GM23338 (cell line): ENCODE data around the gene RAD51D. TPM values are rescaled to one million over a fixed set of nuclear protein-coding genes. Genes with fewer than 3 reads are reported as not detected.

Experiments used
- ATAC-seq: fragments of 200-7000 bp; cut with Tn5 transposase; 3 replicates; pipeline ENCODE4 v1.9.1; 2020
- DNase-seq: peaks from one replicate; pipeline ENCODE4 v3.0.0-alpha.2; 2015; ENCODE audit warnings: low spot score
- H2AFZ ChIP-seq: fragments of 200-600 bp; sonication (generic); 2 replicates; pipeline ENCODE4 v1.8.0; 2016; ENCODE audit warnings: antibody characterized with exemption, mild to moderate bottlenecking, moderate library complexity
- H3F3A ChIP-seq: fragments of 200-600 bp; sonication (generic); replicated peaks from 2 replicates; pipeline ENCODE4 v1.8.0; 2017; ENCODE audit warnings: antibody characterized with exemption, mixed run types, low read depth
- H3K27ac ChIP-seq: fragments of 200-600 bp; sonication (generic); 2 replicates; pipeline ENCODE4 v1.6.1; 2016; ENCODE audit warnings: low read depth
- H3K27me3 ChIP-seq: fragments of 200-600 bp; sonication (generic); 2 replicates; pipeline ENCODE4 v1.8.0; 2016; ENCODE audit warnings: mild to moderate bottlenecking, mixed run types, moderate library complexity; ENCODE audit not compliant: insufficient read depth
- H3K36me3 ChIP-seq: fragments of 200-600 bp; sonication (generic); 2 replicates; pipeline ENCODE4 v1.8.0; 2016; ENCODE audit warnings: mild to moderate bottlenecking; ENCODE audit not compliant: insufficient read depth
- H3K4me1 ChIP-seq: fragments of 200-600 bp; sonication (generic); 2 replicates; pipeline ENCODE4 v1.8.0; 2016; ENCODE audit warnings: mild to moderate bottlenecking, moderate library complexity; ENCODE audit not compliant: insufficient read depth
- H3K4me2 ChIP-seq: fragments of 200-600 bp; sonication (generic); 2 replicates; pipeline ENCODE4 v1.7.1; 2017; ENCODE audit warnings: mixed run types
- H3K4me3 ChIP-seq: fragments of 200-600 bp; sonication (generic); 2 replicates; pipeline ENCODE4 v1.6.1; 2016; ENCODE audit warnings: mixed run types
- H3K79me2 ChIP-seq: fragments of 200-600 bp; sonication (generic); replicated peaks from 2 replicates; pipeline ENCODE4 v1.8.0; 2017; ENCODE audit warnings: mild to moderate bottlenecking; ENCODE audit not compliant: insufficient read depth
- H3K9me2 ChIP-seq: fragments of 200-600 bp; sonication (generic); 2 replicates; pipeline ENCODE4 v1.8.0; 2017; ENCODE audit not compliant: insufficient read depth
- H4K20me1 ChIP-seq: fragments of 200-600 bp; sonication (generic); replicated peaks from 2 replicates; pipeline ENCODE4 v1.8.0; 2017; ENCODE audit warnings: mild to moderate bottlenecking; ENCODE audit not compliant: insufficient read depth
- H3K27ac Mint-ChIP-seq: 2 replicates; pipeline ENCODE4 v1.8.0; 2020; ENCODE audit warnings: inconsistent platforms, mild to moderate bottlenecking, moderate library complexity, mixed read lengths
- H3K27me3 Mint-ChIP-seq: 3 replicates; pipeline ENCODE4 v1.8.0; 2022; ENCODE audit warnings: low read depth, mild to moderate bottlenecking, moderate library complexity, mixed read lengths, inconsistent platforms; ENCODE audit not compliant: insufficient read depth, poor library complexity
- H3K36me3 Mint-ChIP-seq: 3 replicates; pipeline ENCODE4 v1.8.0; 2021; ENCODE audit warnings: low read depth, mild to moderate bottlenecking, inconsistent platforms, moderate library complexity, mixed read lengths
- H3K4me1 Mint-ChIP-seq: 3 replicates; pipeline ENCODE4 v1.8.0; 2020; ENCODE audit warnings: mild to moderate bottlenecking, inconsistent platforms, mixed read lengths
- H3K4me3 Mint-ChIP-seq: 3 replicates; pipeline ENCODE4 v1.8.0; 2021; ENCODE audit warnings: moderate library complexity, mild to moderate bottlenecking, inconsistent platforms, mixed read lengths
- H3K9me3 Mint-ChIP-seq: 3 replicates; pipeline ENCODE4 v1.8.0; 2020; ENCODE audit warnings: moderate library complexity, mild to moderate bottlenecking, inconsistent platforms, mixed read lengths
- CREB1 ChIP-seq: fragments of 250-450 bp; sonication (Bioruptor Pico); IDR thresholded peaks from 2 replicates; pipeline ENCODE4 v1.5.0; 2020; ENCODE audit warnings: low read depth, mild to moderate bottlenecking, moderate library complexity
- CTCF ChIP-seq, 2 experiments: fragments of 200-600 bp in 1 of 2; sonication (generic) in 1 of 2; conservative IDR thresholded peaks; 2 replicates each; pipeline versions ENCODE4 v1.5.1 to v1.6.1; 2016 to 2017; ENCODE audit warnings: antibody characterized with exemption in 2 of 2, low read depth in 2 of 2, mild to moderate bottlenecking in 2 of 2, moderate library complexity in 1 of 2
- EZH2 ChIP-seq: fragments of 200-600 bp; sonication (generic); IDR thresholded peaks from one replicate; pipeline ENCODE4 v1.8.0; 2017; ENCODE audit warnings: antibody characterized with exemption, mild to moderate bottlenecking, low read depth; ENCODE audit not compliant: unreplicated experiment
- JUNB ChIP-seq: IDR thresholded peaks from one replicate; pipeline ENCODE4 v1.6.1; 2016; ENCODE audit warnings: antibody characterized with exemption; ENCODE audit not compliant: unreplicated experiment
- NANOG ChIP-seq: IDR thresholded peaks from 2 replicates; pipeline ENCODE4 v1.6.1; 2016; ENCODE audit warnings: antibody characterized with exemption, borderline replicate concordance
- STAT1 ChIP-seq: IDR thresholded peaks from one replicate; pipeline ENCODE4 v1.6.1; 2016; ENCODE audit warnings: antibody characterized with exemption; ENCODE audit not compliant: unreplicated experiment
- ZNF114 ChIP-seq: fragments of 250-450 bp; sonication (Bioruptor Pico); IDR thresholded peaks from 2 replicates; pipeline ENCODE4 v1.5.0; 2020; ENCODE audit warnings: mild to moderate bottlenecking, moderate library complexity
- ZNF331 ChIP-seq: fragments of 250-450 bp; sonication (Bioruptor Pico); IDR thresholded peaks from 2 replicates; pipeline ENCODE4 v1.5.0; 2020; ENCODE audit warnings: low read depth, mild to moderate bottlenecking, moderate library complexity
- ZNF462 ChIP-seq: fragments of 250-450 bp; sonication (Bioruptor Pico); IDR thresholded peaks from 2 replicates; pipeline ENCODE4 v1.5.0; 2020; ENCODE audit warnings: mild to moderate bottlenecking, moderate library complexity
- polyA plus RNA-seq: library from polyadenylated mRNA; unstranded; fragments of >200 nt; fragmentation: Nextera tagmentation; extraction: Ambion mirVana; gene quantifications from 2 replicates; pipeline ENCODE4 v1.2.1, GENCODE V29; 2016
- total RNA-seq: library from RNA; depleted of rRNA; stranded (reverse); fragments of >200 nt; shearing (Covaris generic); gene quantifications from 2 replicates; pipeline ENCODE4 v1.2.3, GENCODE V29; 2014

Gene RAD51D
- total and polyA plus RNA-seq, 2 experiments from 2014 or later, result 5.9 to 11.0 TPM

- TF ChIP-seq ZNF462 (CRISPR knock-in tag) (no peak), NANOG (no peak), CREB1 (CRISPR knock-in tag) (no peak), STAT1 (no peak), ZNF331 (CRISPR knock-in tag) (no peak), EZH2 (no peak), JUNB (no peak), ZNF114 (CRISPR knock-in tag) (no peak), CTCF (conservative IDR thresholded peaks at IDR 0.05; ENCODE audit: low read depth in 2 of 2) (no peak)
Observed at GRCh38 chr17:35053204-35053603, 66.5 kb downstream of the RAD51D start (continued).

- Histone ChIP-seq H3K9me2 (no peaks in the 10 kb centered on the region), H2AFZ (no peak overlapping the region), H4K20me1 (no peaks in the 10 kb centered on the region; the same call in 1 of the 2 replicates), H3K4me2 (no peak overlapping the region), H3K36me3 (no peaks in the 10 kb centered on the region; the same call in 1 of the 2 replicates), H3K4me3 (no peak overlapping the region), H3K27me3 (no peaks in the 10 kb centered on the region), H3K27ac (no peak overlapping the region), H3K79me2 (no peaks in the 10 kb centered on the region), H3F3A (0 out of 2 replicates have a peak, but pooled peaks cover 3% of the 10 kb centered on the region), H3K4me1 (peaks cover 6% of the 10 kb centered on the region)
- Mint-ChIP-seq H3K27ac (no peak overlapping the region), H3K27me3 (no peaks in the 10 kb centered on the region), H3K9me3 (no peaks in the 10 kb centered on the region), H3K4me3 (no peak overlapping the region), H3K4me1 (peaks cover 26% of the 10 kb centered on the region), H3K36me3 (0 out of 3 replicates have a peak, but pooled peaks cover 3% of the 10 kb centered on the region)
- ATAC-seq (no peak), DNase-seq (no peak)
- no peak for TF ChIP-seq ZNF462 (CRISPR knock-in tag)
Observed at GRCh38 chr17:35052780-35053179, 66.9 kb downstream of the RAD51D start.
